ENCODE data around the gene STOML3.

STOML3 gene

GRCh38 chr13:38980750-38981078 is 9.9 kb downstream of the STOML3 start:
- no peak for DNase-seq (ENCODE audit: low spot score)

- no peak for DNase-seq (ENCODE audit: low spot score)
These were observed 10.5 kb downstream of the STOML3 start for GRCh38 chr13:38979891-38980749.

GRCh38 chr13:38970380-38971051 is 20.1 kb downstream of the STOML3 start:
- no peak for DNase-seq (ENCODE audit: low spot score)

GRCh38 chr13:38969187-38969586 is 21.4 kb downstream of the STOML3 start:
- DNase-seq (ENCODE audit: low spot score) = no peak

GRCh38 chr13:38967446-38967845 is 23.2 kb downstream of the STOML3 start:
- no peak for DNase-seq (ENCODE audit: low spot score)

- DNase-seq (ENCODE audit: low spot score) = no peak
These were observed 25.4 kb downstream of the STOML3 start for GRCh38 chr13:38965281-38965680.

- DNase-seq (ENCODE audit: low spot score) = no peak
These were observed 30.5 kb downstream of the STOML3 start for GRCh38 chr13:38960175-38960574.

- DNase-seq (ENCODE audit: low spot score) = no peak
These were observed 32.6 kb downstream of the STOML3 start for GRCh38 chr13:38957794-38958592.

- DNase-seq (ENCODE audit: low spot score) = no peak
These were observed 35.8 kb downstream of the STOML3 start for GRCh38 chr13:38954844-38955243.

GRCh38 chr13:38954291-38954690 is 36.3 kb downstream of the STOML3 start:
- DNase-seq (ENCODE audit: low spot score) = no peak

- DNase-seq (ENCODE audit: low spot score) = no peak
These were observed 37.8 kb downstream of the STOML3 start for GRCh38 chr13:38952827-38953226.

- no peak for DNase-seq (ENCODE audit: low spot score)
These were observed 38.9 kb downstream of the STOML3 start for GRCh38 chr13:38951525-38952313.

- DNase-seq (ENCODE audit: low spot score) = no peak
These were observed 39.6 kb downstream of the STOML3 start for GRCh38 chr13:38950987-38951386.

- no peak for DNase-seq (ENCODE audit: low spot score)
These were observed 43.6 kb downstream of the STOML3 start for GRCh38 chr13:38947054-38947453.

- DNase-seq (ENCODE audit: low spot score) = no peak
These were observed 46.4 kb downstream of the STOML3 start for GRCh38 chr13:38944219-38944618.

GRCh38 chr13:38943231-38943630 is 47.4 kb downstream of the STOML3 start:
- DNase-seq (ENCODE audit: low spot score) = no peak

GRCh38 chr13:38941353-38941945 is 49.2 kb downstream of the STOML3 start:
- no peak for DNase-seq (ENCODE audit: low spot score)

GRCh38 chr13:38933786-38934185 is 56.8 kb downstream of the STOML3 start:
- DNase-seq (ENCODE audit: low spot score) = no peak

GRCh38 chr13:38922170-38922569 is 68.5 kb downstream of the STOML3 start:
- DNase-seq (ENCODE audit: low spot score) = no peak

GRCh38 chr13:38921081-38921480 is 69.5 kb downstream of the STOML3 start:
- no peak for DNase-seq (ENCODE audit: low spot score)

All from GM03348 (cell line).